Measurements from ENCODE around the gene OLFML2B. TPM values are rescaled to one million over a fixed set of nuclear protein-coding genes. Genes with fewer than 3 reads are reported as not detected.
"Not testable (repeated sequence)": the region's sequence is repeated elsewhere in the genome, so short reads cannot be mapped to it uniquely, and the experiment has no call there.

Gene OLFML2B
- total RNA-seq, 4 donors from 2014 or later: 0.11 to 5.7 (median 1.7) TPM

GRCh38 chr1:162021124-162021523 is 2.5 kb downstream of the OLFML2B start:
- Histone ChIP-seq H3K27me3 (peaks cover 0 to 37% (median 0%) of the 10 kb centered on the region in 4 donors), H3K4me3 (peak overlapping the region in 1 of 4 donors; percentile 2), H3K27ac (no peak overlapping the region), H3K36me3 (no peaks in the 10 kb centered on the region), H3K4me1 (peaks cover 0 to 30% (median 18%) of the 10 kb centered on the region in 3 donors), H3K9me3 (no peaks in the 10 kb centered on the region)
- 63 to 74% methylated on average over 4 of the region's 4 CpGs for WGBS, 2 donors
- TF ChIP-seq POLR2A (IDR thresholded peaks at IDR 0.05): no peak
- TF ChIP-seq, protein P1, sequence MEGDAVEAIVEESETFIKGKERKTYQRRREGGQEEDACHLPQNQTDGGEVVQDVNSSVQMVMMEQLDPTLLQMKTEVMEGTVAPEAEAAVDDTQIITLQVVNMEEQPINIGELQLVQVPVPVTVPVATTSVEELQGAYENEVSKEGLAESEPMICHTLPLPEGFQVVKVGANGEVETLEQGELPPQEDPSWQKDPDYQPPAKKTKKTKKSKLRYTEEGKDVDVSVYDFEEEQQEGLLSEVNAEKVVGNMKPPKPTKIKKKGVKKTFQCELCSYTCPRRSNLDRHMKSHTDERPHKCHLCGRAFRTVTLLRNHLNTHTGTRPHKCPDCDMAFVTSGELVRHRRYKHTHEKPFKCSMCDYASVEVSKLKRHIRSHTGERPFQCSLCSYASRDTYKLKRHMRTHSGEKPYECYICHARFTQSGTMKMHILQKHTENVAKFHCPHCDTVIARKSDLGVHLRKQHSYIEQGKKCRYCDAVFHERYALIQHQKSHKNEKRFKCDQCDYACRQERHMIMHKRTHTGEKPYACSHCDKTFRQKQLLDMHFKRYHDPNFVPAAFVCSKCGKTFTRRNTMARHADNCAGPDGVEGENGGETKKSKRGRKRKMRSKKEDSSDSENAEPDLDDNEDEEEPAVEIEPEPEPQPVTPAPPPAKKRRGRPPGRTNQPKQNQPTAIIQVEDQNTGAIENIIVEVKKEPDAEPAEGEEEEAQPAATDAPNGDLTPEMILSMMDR (IDR thresholded peaks at IDR 0.05): no peak
- intact Hi-C loops (cut with DNase I): no loop called here
- no peak for DNase-seq

DNA sequence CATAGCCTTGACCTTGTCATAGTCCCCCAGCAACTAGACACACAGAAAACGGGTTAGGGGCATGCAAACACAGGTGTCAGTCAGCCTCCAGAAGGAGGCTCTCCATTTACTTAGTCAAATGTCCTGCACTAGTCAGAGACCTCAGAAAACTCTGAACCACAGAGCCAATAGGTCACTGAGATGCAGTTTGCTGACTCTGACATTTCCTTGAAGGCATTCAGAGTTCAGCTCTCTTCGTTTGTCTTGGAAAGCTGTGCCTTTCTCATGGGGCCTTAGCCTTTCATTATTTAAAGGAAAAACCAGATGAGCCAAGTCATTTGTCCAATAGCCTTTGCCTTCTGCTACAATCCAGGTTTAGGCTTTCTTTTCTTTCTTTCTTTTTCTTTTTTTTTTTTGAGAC is 3.5 kb downstream of the OLFML2B start:
- H3K4me1 ChIP-seq: peaks cover 0 to 30% (median 18%) of the 10 kb centered on the region in 3 donors
- DNase-seq: no peak
- intact Hi-C loops (cut with DNase I): no loop called here
- H3K27me3 ChIP-seq: peaks cover 0 to 28% (median 0%) of the 10 kb centered on the region in 4 donors
- no peaks in the 10 kb centered on the region for H3K9me3 ChIP-seq
- no peak overlapping the region for H3K4me3 ChIP-seq
- 31 to 71% methylated on average over 1 to 2 of the region's 2 CpGs for WGBS, 2 donors
- no peaks in the 10 kb centered on the region for H3K36me3 ChIP-seq
- TF ChIP-seq POLR2A (IDR thresholded peaks at IDR 0.05): no peak
- TF ChIP-seq, protein P1 (IDR thresholded peaks at IDR 0.05): no peak
- H3K27ac ChIP-seq: no peak overlapping the region

- no peak for TF ChIP-seq POLR2A (IDR thresholded peaks at IDR 0.05)
- TF ChIP-seq, protein P1 (IDR thresholded peaks at IDR 0.05): no peak
- intact Hi-C loops (cut with DNase I): no loop called here
- 68 to 78% methylated on average over 3 of the region's 3 CpGs for WGBS, 2 donors
- Histone ChIP-seq H3K4me1 (peaks cover 0 to 28% (median 16%) of the 10 kb centered on the region in 3 donors), H3K27ac (no peak overlapping the region), H3K9me3 (no peaks in the 10 kb centered on the region), H3K4me3 (no peak overlapping the region), H3K27me3 (peaks cover 0 to 20% (median 0%) of the 10 kb centered on the region in 4 donors), H3K36me3 (no peaks in the 10 kb centered on the region)
- no peak for DNase-seq
Observed at GRCh38 chr1:162019446-162019845, 4.2 kb downstream of the OLFML2B start.

- no peak for DNase-seq
- no peaks in the 10 kb centered on the region for H3K36me3 ChIP-seq
- TF ChIP-seq POLR2A (IDR thresholded peaks at IDR 0.05): no peak
- TF ChIP-seq, protein P1 (IDR thresholded peaks at IDR 0.05): no peak
Observed at GRCh38 chr1:162019006-162019405, 4.7 kb downstream of the OLFML2B start.

GRCh38 chr1:162018418-162018817 is 5.3 kb downstream of the OLFML2B start:
- no peak overlapping the region for H3K4me3 ChIP-seq
- no peak overlapping the region for H3K27ac ChIP-seq
- H3K27me3 ChIP-seq: peaks cover 0 to 12% (median 0%) of the 10 kb centered on the region in 4 donors
- 73 to 90% methylated on average over 4 of the region's 4 CpGs for WGBS, 2 donors
- no peak for TF ChIP-seq POLR2A (IDR thresholded peaks at IDR 0.05)
- TF ChIP-seq, protein P1 (IDR thresholded peaks at IDR 0.05): no peak
- no peaks in the 10 kb centered on the region for H3K36me3 ChIP-seq
- intact Hi-C loops (cut with DNase I): no loop called here
- DNase-seq: no peak
- H3K9me3 ChIP-seq: no peaks in the 10 kb centered on the region
- peaks cover 0 to 17% (median 10%) of the 10 kb centered on the region in 3 donors for H3K4me1 ChIP-seq

More at GRCh38 chr1:162019006-162019405, 4.7 kb downstream of the OLFML2B start:
- no peaks in the 10 kb centered on the region for H3K9me3 ChIP-seq
- intact Hi-C loops (cut with DNase I): no loop called here
- 46 to 52% methylated on average over 2 to 3 of the region's 4 CpGs for WGBS, 2 donors
- H3K27ac ChIP-seq: no peak overlapping the region
- H3K27me3 ChIP-seq: peaks cover 0 to 18% (median 0%) of the 10 kb centered on the region in 4 donors
- H3K4me3 ChIP-seq: no peak overlapping the region
- H3K4me1 ChIP-seq: peaks cover 0 to 23% (median 12%) of the 10 kb centered on the region in 3 donors

- DNase-seq; H3K4me3 ChIP-seq; H3K9me3 ChIP-seq; H3K36me3 ChIP-seq; H3K27ac ChIP-seq; H3K27me3 ChIP-seq; intact Hi-C loops (cut with DNase I): not testable (repeated sequence)
- peaks cover 0 to 12% (median 6%) of the 10 kb centered on the region in 3 donors for H3K4me1 ChIP-seq
Observed at GRCh38 chr1:162017791-162018190, 5.9 kb downstream of the OLFML2B start.

Measured in esophagus squamous epithelium (tissue), 5 donors.